ENCODE measurements around the gene ARL6IP4. TPM values are rescaled to one million over a fixed set of nuclear protein-coding genes. Genes with fewer than 3 reads are reported as not detected.

The ARL6IP4 gene
- total and polyA plus RNA-seq, 7 experiments from 2014 or later: 137 to 295 (median 186) TPM

GRCh38 chr12:122948605-122949004 lies 31.9 kb upstream of the ARL6IP4 start:
- DNase-seq (no peak), ATAC-seq (no peak)
- H3K27ac ChIP-seq (ENCODE audit: low read depth, low read length): no peak overlapping the region
- H3K27ac Mint-ChIP-seq: no peak overlapping the region
- H3K36me3 ChIP-seq (ENCODE audit: control insufficient read depth in 2 of 3, insufficient read depth in 3 of 3, low read length in 3 of 3): no peaks in the 10 kb centered on the region
- intact Hi-C loops (cut with micrococcal nuclease): no loop called here
- peaks cover 0 to 32% (median 5%) of the 10 kb centered on the region in 7 donors for H3K4me1 Mint-ChIP-seq
- no peaks in the 10 kb centered on the region for H3K27me3 ChIP-seq (ENCODE audit: control insufficient read depth in 2 of 2, insufficient read depth in 2 of 2, low read length in 2 of 2)
- POLR2A ChIA-PET: no interaction called here
- H3K4me3 ChIP-seq (ENCODE audit: low read length): no peak overlapping the region
- CTCF ChIA-PET: interaction anchor here (0.9 to 1.9 kb wide), 2 partner anchors 88 to 97 kb away, joined by 3 to 5 read pairs; no protein-coding TSS in a partner anchor
- peaks cover 0 to 5% (median 3%) of the 10 kb centered on the region in 5 donors for H3K36me3 Mint-ChIP-seq
- H3K9me3 Mint-ChIP-seq: no peaks in the 10 kb centered on the region
- no peaks in the 10 kb centered on the region for H3K27me3 Mint-ChIP-seq
- no peaks in the 10 kb centered on the region for H3K9me3 ChIP-seq (ENCODE audit: control insufficient read depth in 2 of 3, low read length in 3 of 3)
- peaks cover 0 to 3% of the 10 kb centered on the region in 2 donors for H3K4me1 ChIP-seq (ENCODE audit: control insufficient read depth in 2 of 2, insufficient read depth in 2 of 2, low read length in 2 of 2)
- H3K4me3 Mint-ChIP-seq: no peak overlapping the region

- Mint-ChIP-seq H3K27ac (peak overlapping the region in 2 of 9 donors; percentile 46 to 62), H3K36me3 (peaks cover 0 to 5% (median 3%) of the 10 kb centered on the region in 5 donors)
Measured at GRCh38 chr12:122949405-122949804, 31.1 kb upstream of the ARL6IP4 start.

GRCh38 chr12:122949816-122950675 lies 30.4 kb upstream of the ARL6IP4 start:
- no peak overlapping the region for H3K4me3 ChIP-seq (ENCODE audit: low read length)
- Mint-ChIP-seq H3K27ac (no peak overlapping the region), H3K36me3 (peaks cover 0 to 5% (median 3%) of the 10 kb centered on the region in 5 donors), H3K27me3 (no peaks in the 10 kb centered on the region), H3K4me1 (peaks cover 0 to 32% (median 5%) of the 10 kb centered on the region in 7 donors), H3K9me3 (no peaks in the 10 kb centered on the region), H3K4me3 (no peak overlapping the region)
- no peaks in the 10 kb centered on the region for H3K36me3 ChIP-seq (ENCODE audit: control insufficient read depth in 2 of 3, insufficient read depth in 3 of 3, low read length in 3 of 3)
- POLR2A ChIA-PET: interaction anchor here (0.6 to 1.3 kb wide), 2 partner anchors 33 to 86 kb away, joined by 3 read pairs; no protein-coding TSS in a partner anchor
- H3K9me3 ChIP-seq (ENCODE audit: control insufficient read depth in 2 of 3, low read length in 3 of 3): no peaks in the 10 kb centered on the region
- DNase-seq (no peak), ATAC-seq (no peak)
- CTCF ChIA-PET: interaction anchor here (0.6 to 2.9 kb wide), 4 partner anchors 14 to 156 kb away, joined by 3 to 12 read pairs (median 3); no protein-coding TSS in a partner anchor
- peaks cover 0 to 3% of the 10 kb centered on the region in 2 donors for H3K4me1 ChIP-seq (ENCODE audit: control insufficient read depth in 2 of 2, insufficient read depth in 2 of 2, low read length in 2 of 2)
- H3K27me3 ChIP-seq (ENCODE audit: control insufficient read depth in 2 of 2, insufficient read depth in 2 of 2, low read length in 2 of 2): no peaks in the 10 kb centered on the region
- no peak overlapping the region for H3K27ac ChIP-seq (ENCODE audit: low read depth, low read length)
- intact Hi-C loops (cut with micrococcal nuclease): no loop called here

More at GRCh38 chr12:122949405-122949804, 31.1 kb upstream of the ARL6IP4 start:
- Histone ChIP-seq H3K4me1 (ENCODE audit: control insufficient read depth in 2 of 2, insufficient read depth in 2 of 2, low read length in 2 of 2) (peaks cover 0 to 3% of the 10 kb centered on the region in 2 donors), H3K4me3 (ENCODE audit: low read length) (no peak overlapping the region), H3K9me3 (ENCODE audit: control insufficient read depth in 2 of 3, low read length in 3 of 3) (no peaks in the 10 kb centered on the region), H3K27ac (ENCODE audit: low read depth, low read length) (no peak overlapping the region), H3K36me3 (ENCODE audit: control insufficient read depth in 2 of 3, insufficient read depth in 3 of 3, low read length in 3 of 3) (no peaks in the 10 kb centered on the region), H3K27me3 (ENCODE audit: control insufficient read depth in 2 of 2, insufficient read depth in 2 of 2, low read length in 2 of 2) (no peaks in the 10 kb centered on the region)
- CTCF ChIA-PET: interaction anchor here (0.6 to 2.9 kb wide), 4 partner anchors 14 to 155 kb away, joined by 3 to 12 read pairs (median 3); no protein-coding TSS in a partner anchor
- ATAC-seq: no peak
- POLR2A ChIA-PET: interaction anchor here (0.6 to 1.3 kb wide), 2 partner anchors 34 to 86 kb away, joined by 3 read pairs; no protein-coding TSS in a partner anchor
- intact Hi-C loops (cut with micrococcal nuclease): no loop called here
- H3K27me3 Mint-ChIP-seq: no peaks in the 10 kb centered on the region
- H3K4me3 Mint-ChIP-seq: no peak overlapping the region
- peaks cover 0 to 32% (median 5%) of the 10 kb centered on the region in 7 donors for H3K4me1 Mint-ChIP-seq
- DNase-seq: no peak
- no peaks in the 10 kb centered on the region for H3K9me3 Mint-ChIP-seq

GRCh38 chr12:122951406-122951805 lies 29.1 kb upstream of the ARL6IP4 start:
- H3K4me3 Mint-ChIP-seq: no peak overlapping the region
- Histone ChIP-seq H3K27me3 (ENCODE audit: control insufficient read depth in 2 of 2, insufficient read depth in 2 of 2, low read length in 2 of 2) (no peaks in the 10 kb centered on the region), H3K27ac (ENCODE audit: low read depth, low read length) (no peak overlapping the region), H3K9me3 (ENCODE audit: control insufficient read depth in 2 of 3, low read length in 3 of 3) (no peaks in the 10 kb centered on the region), H3K36me3 (ENCODE audit: control insufficient read depth in 2 of 3, insufficient read depth in 3 of 3, low read length in 3 of 3) (no peaks in the 10 kb centered on the region), H3K4me3 (ENCODE audit: low read length) (no peak overlapping the region), H3K4me1 (ENCODE audit: control insufficient read depth in 2 of 2, insufficient read depth in 2 of 2, low read length in 2 of 2) (peaks cover 0 to 3% of the 10 kb centered on the region in 2 donors)
- ChIA-PET CTCF (interaction anchor here (0.6 to 6.7 kb wide), 6 partner anchors 69 to 474 kb away, joined by 3 to 57 read pairs (median 6); no protein-coding TSS in a partner anchor), POLR2A (interaction anchor here (0.7 kb wide), 1 partner anchor 54 kb away, joined by 3 read pairs; no protein-coding TSS in a partner anchor)
- no peaks in the 10 kb centered on the region for H3K27me3 Mint-ChIP-seq
- no peaks in the 10 kb centered on the region for H3K9me3 Mint-ChIP-seq
- H3K4me1 Mint-ChIP-seq: peaks cover 0 to 23% (median 5%) of the 10 kb centered on the region in 7 donors
- DNase-seq: no peak
- peaks cover 0 to 5% (median 0%) of the 10 kb centered on the region in 5 donors for H3K36me3 Mint-ChIP-seq
- no peak overlapping the region for H3K27ac Mint-ChIP-seq
- no peak for ATAC-seq
- intact Hi-C loops (cut with micrococcal nuclease): no loop called here

GRCh38 chr12:122951979-122952892 lies 28.2 kb upstream of the ARL6IP4 start:
- ATAC-seq (peak; percentile 94), DNase-seq (peak; percentile 53 to 73 (median 68))
- Histone ChIP-seq H3K4me3 (ENCODE audit: low read length) (no peak overlapping the region), H3K9me3 (ENCODE audit: control insufficient read depth in 2 of 3, low read length in 3 of 3) (no peaks in the 10 kb centered on the region), H3K27me3 (ENCODE audit: control insufficient read depth in 2 of 2, insufficient read depth in 2 of 2, low read length in 2 of 2) (no peaks in the 10 kb centered on the region), H3K4me1 (ENCODE audit: control insufficient read depth in 2 of 2, insufficient read depth in 2 of 2, low read length in 2 of 2) (peaks cover 0 to under 1% of the 10 kb centered on the region in 2 donors), H3K27ac (ENCODE audit: low read depth, low read length) (no peak overlapping the region), H3K36me3 (ENCODE audit: control insufficient read depth in 2 of 3, insufficient read depth in 3 of 3, low read length in 3 of 3) (no peaks in the 10 kb centered on the region)
- Mint-ChIP-seq H3K9me3 (no peaks in the 10 kb centered on the region), H3K4me3 (no peak overlapping the region), H3K4me1 (peaks cover 0 to 15% (median 5%) of the 10 kb centered on the region in 7 donors), H3K27me3 (no peaks in the 10 kb centered on the region), H3K36me3 (peaks cover 0 to 5% (median 0%) of the 10 kb centered on the region in 5 donors), H3K27ac (peak overlapping the region in 4 of 9 donors; percentile 22 to 51 (median 35))
- intact Hi-C loops (cut with micrococcal nuclease): loop anchor here (1.0 kb wide), 5 partner anchors 54 to 286 kb away; partner anchors contain the start of gene DENR (in 1 of the 2)
- ChIA-PET CTCF (interaction anchor here (0.6 to 6.7 kb wide), 16 partner anchors 17 to 282 kb away, joined by 3 to 57 read pairs (median 6); partner anchors contain the start of gene HIP1R), POLR2A (interaction anchor here (0.7 to 0.9 kb wide), 2 partner anchors 55 to 91 kb away, joined by 3 read pairs; no protein-coding TSS in a partner anchor)

- no peak overlapping the region for H3K27ac ChIP-seq (ENCODE audit: low read depth, low read length)
- no peaks in the 10 kb centered on the region for H3K27me3 ChIP-seq (ENCODE audit: control insufficient read depth in 2 of 2, insufficient read depth in 2 of 2, low read length in 2 of 2)
- intact Hi-C loops (cut with micrococcal nuclease): no loop called here
- no peak for DNase-seq
- H3K9me3 Mint-ChIP-seq: no peaks in the 10 kb centered on the region
- H3K27ac Mint-ChIP-seq: no peak overlapping the region
- H3K4me1 Mint-ChIP-seq: peaks cover 0 to 7% (median 0%) of the 10 kb centered on the region in 7 donors
- no peak overlapping the region for H3K4me3 Mint-ChIP-seq
- H3K9me3 ChIP-seq (ENCODE audit: control insufficient read depth in 2 of 3, low read length in 3 of 3): no peaks in the 10 kb centered on the region
- no peaks in the 10 kb centered on the region for H3K4me1 ChIP-seq (ENCODE audit: control insufficient read depth in 2 of 2, insufficient read depth in 2 of 2, low read length in 2 of 2)
- POLR2A ChIA-PET: interaction anchor here (0.8 kb wide), 1 partner anchor 85 kb away, joined by 4 read pairs; no protein-coding TSS in a partner anchor
- peaks cover 0 to 8% (median 0%) of the 10 kb centered on the region in 3 experiments for H3K36me3 ChIP-seq (ENCODE audit: control insufficient read depth in 2 of 3, insufficient read depth in 3 of 3, low read length in 3 of 3)
- peaks cover 0 to 7% (median 0%) of the 10 kb centered on the region in 5 donors for H3K36me3 Mint-ChIP-seq
- no peak overlapping the region for H3K4me3 ChIP-seq (ENCODE audit: low read length)
- CTCF ChIA-PET: interaction anchor here (1.0 to 6.7 kb wide), 4 partner anchors 86 to 161 kb away, joined by 3 to 57 read pairs (median 14); no protein-coding TSS in a partner anchor
- ATAC-seq: no peak
- H3K27me3 Mint-ChIP-seq: no peaks in the 10 kb centered on the region
Measured at GRCh38 chr12:122955156-122955555, 25.3 kb upstream of the ARL6IP4 start.

Data from naive thymus-derived CD4-positive, alpha-beta T cell (primary cell).